GM12872 (cell line): Measurements from ENCODE around the gene CATSPERE.

ENCODE experiments used
- CTCF ChIP-seq: IDR thresholded peaks from 3 replicates; pipeline ENCODE4 v1.5.1; 2011; ENCODE audit warnings: low read depth, mild to moderate bottlenecking, low read length, moderate library complexity; ENCODE audit not compliant: insufficient read depth

Gene CATSPERE

DNA sequence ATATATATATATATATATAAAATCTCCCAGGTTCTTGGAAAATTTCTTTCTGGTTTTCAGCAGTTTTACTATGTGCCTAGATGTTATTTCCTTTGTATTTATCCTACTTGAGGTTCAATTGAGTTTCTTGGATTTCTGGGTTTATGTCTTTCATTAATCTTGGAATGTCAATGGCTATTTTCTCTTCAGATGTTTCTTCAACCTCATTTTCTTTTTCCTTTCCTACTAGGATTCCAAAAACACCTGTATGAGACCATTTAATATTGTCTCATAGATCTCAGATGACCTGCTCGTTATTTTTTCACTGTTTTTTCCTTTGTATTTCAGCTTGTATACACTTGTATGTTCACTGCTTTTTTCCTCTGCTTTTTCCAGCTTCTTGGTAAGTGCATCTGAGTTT lies 96.5 kb downstream of the CATSPERE start:
- no peak for TF ChIP-seq CTCF

GRCh38 chr1:244559561-244559960 lies 98.5 kb downstream of the CATSPERE start:
- TF ChIP-seq CTCF, result no peak

DNA sequence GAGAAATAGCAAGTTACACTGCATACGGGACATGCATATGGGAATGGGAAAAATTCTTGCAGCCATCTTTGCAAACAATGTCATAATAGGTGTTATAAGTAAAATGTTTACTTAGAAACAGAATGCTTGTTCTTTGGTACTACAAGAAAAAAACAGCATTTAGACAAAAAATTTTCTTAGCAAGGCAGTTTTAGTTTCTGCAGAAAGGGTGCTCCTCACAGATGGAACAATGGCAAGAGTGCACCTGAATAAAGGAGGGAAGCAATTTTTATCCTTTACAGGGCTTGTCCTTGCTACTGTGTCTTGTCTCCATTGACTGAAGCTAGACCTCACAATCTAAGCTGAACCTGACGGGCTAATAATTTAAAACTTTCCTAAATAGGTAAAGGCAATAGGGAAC lies 112.7 kb downstream of the CATSPERE start:
- TF ChIP-seq CTCF, result no peak

- no peak for TF ChIP-seq CTCF
Measured at GRCh38 chr1:244576259-244576892, 115.3 kb downstream of the CATSPERE start.

GRCh38 chr1:244583358-244583982 lies 122.4 kb downstream of the CATSPERE start:
- TF ChIP-seq CTCF, result no peak

DNA sequence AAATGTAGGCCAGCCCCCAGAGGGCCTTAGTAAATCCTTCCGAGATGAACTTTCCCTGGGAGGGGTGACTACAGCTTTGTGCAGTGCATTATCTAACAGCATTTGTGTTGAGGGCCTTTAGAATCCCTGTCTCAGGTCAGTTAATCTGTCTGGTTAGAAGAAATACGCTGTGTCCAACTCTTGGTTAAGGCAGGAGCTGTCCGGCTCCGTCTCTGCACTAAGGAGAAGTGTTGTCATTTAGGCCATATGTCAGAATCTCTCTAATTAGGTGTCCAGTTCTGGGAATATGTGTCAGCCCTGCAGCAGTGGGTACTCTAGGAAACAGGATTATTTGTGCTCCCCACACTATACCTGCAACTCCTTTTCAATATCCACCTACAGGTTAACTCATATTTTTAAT lies 124.8 kb downstream of the CATSPERE start:
- TF ChIP-seq CTCF, result no peak

- TF ChIP-seq CTCF, result no peak
Measured at GRCh38 chr1:244590670-244591069, 129.6 kb downstream of the CATSPERE start.
